ENCODE data around the gene SNX25. TPM values are rescaled to one million over a fixed set of nuclear protein-coding genes. Genes with fewer than 3 reads are reported as not detected.

SNX25 gene
- total RNA-seq, 1 donor from 2014 or later: 10.9 TPM

DNA sequence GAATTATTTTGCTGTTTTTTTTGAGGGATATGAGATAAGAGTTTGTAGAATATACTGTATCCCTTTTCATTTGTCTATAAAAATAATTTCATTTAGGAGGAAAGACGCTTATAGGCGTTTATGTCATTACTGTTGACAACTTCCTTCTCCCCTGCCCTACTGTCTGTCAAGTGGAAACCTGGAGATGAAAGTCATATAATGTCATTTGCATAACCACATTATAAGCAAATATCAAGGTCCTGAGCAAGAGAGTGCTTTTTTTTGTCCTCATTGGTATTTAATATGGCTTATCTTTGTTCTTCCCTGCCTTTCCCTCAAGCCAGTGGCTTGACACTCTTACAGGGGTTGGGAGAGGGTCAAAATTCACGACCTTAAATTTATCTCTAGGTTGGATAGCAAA, 130.5 kb downstream of the SNX25 start:
- Mint-ChIP-seq H3K27me3 (ENCODE audit: low read depth) (no peaks in the 10 kb centered on the region), H3K9me3 (peaks cover 21% of the 10 kb centered on the region), H3K36me3 (peaks cover 24% of the 10 kb centered on the region), H3K4me3 (no peak overlapping the region), H3K27ac (no peak overlapping the region), H3K4me1 (peaks cover 14% of the 10 kb centered on the region)
- no peak for DNase-seq (ENCODE audit: low spot score in 2 of 2, unreplicated experiment in 2 of 2)
- TF ChIP-seq, protein P1, sequence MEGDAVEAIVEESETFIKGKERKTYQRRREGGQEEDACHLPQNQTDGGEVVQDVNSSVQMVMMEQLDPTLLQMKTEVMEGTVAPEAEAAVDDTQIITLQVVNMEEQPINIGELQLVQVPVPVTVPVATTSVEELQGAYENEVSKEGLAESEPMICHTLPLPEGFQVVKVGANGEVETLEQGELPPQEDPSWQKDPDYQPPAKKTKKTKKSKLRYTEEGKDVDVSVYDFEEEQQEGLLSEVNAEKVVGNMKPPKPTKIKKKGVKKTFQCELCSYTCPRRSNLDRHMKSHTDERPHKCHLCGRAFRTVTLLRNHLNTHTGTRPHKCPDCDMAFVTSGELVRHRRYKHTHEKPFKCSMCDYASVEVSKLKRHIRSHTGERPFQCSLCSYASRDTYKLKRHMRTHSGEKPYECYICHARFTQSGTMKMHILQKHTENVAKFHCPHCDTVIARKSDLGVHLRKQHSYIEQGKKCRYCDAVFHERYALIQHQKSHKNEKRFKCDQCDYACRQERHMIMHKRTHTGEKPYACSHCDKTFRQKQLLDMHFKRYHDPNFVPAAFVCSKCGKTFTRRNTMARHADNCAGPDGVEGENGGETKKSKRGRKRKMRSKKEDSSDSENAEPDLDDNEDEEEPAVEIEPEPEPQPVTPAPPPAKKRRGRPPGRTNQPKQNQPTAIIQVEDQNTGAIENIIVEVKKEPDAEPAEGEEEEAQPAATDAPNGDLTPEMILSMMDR (IDR thresholded peaks at IDR 0.05; ENCODE audit: unreplicated experiment): no peak

DNA sequence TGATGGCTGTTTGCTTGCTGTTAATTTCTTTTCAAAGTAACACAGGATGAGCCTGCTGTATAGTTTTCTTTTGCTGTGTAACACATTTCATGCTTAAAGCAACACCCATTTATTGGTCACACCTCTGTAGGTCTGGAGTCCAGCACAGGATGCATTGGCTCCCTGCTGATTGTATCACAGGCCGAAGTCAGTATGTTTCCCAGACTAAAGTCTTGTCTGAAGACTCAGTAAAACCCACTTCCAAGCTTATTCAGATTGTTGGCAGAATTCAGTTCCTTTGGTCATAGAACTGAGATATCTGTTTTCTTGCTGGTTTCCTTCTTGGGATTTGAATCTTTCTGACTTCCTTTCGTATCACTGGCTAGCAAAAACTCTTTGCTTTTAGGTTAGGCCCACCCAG, 132.0 kb downstream of the SNX25 start:
- Mint-ChIP-seq H3K27ac (no peak overlapping the region), H3K27me3 (ENCODE audit: low read depth) (no peaks in the 10 kb centered on the region), H3K4me3 (no peak overlapping the region), H3K36me3 (peaks cover 22% of the 10 kb centered on the region), H3K9me3 (peaks cover 20% of the 10 kb centered on the region), H3K4me1 (peaks cover 16% of the 10 kb centered on the region)
- TF ChIP-seq, protein P1 (IDR thresholded peaks at IDR 0.05; ENCODE audit: unreplicated experiment): no peak
- DNase-seq (ENCODE audit: low spot score in 2 of 2, unreplicated experiment in 2 of 2): no peak

DNA sequence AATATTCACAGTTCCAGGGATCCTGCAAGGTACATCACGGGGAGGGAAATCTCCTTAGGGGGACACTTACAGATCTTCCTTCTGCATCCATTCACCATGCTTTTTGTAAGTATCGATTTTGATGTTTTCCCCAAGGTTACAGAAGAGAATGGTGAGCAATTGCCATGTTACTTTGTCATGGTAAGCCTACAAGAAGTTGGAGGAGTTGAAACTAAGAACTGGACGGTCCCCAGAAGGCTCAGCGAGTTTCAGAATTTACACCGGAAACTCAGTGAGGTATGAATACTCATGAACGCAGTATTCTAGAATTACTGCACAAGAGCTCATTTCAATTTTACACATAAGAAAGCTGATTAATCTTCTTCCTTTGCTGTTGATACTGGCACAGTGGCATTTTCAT, 132.4 kb downstream of the SNX25 start:
- Mint-ChIP-seq H3K36me3 (peaks cover 20% of the 10 kb centered on the region), H3K9me3 (peaks cover 16% of the 10 kb centered on the region), H3K27me3 (ENCODE audit: low read depth) (no peaks in the 10 kb centered on the region), H3K27ac (no peak overlapping the region), H3K4me3 (no peak overlapping the region), H3K4me1 (peaks cover 18% of the 10 kb centered on the region)
- no peak for DNase-seq (ENCODE audit: low spot score in 2 of 2, unreplicated experiment in 2 of 2)
- TF ChIP-seq, protein P1 (IDR thresholded peaks at IDR 0.05; ENCODE audit: unreplicated experiment): no peak

DNA sequence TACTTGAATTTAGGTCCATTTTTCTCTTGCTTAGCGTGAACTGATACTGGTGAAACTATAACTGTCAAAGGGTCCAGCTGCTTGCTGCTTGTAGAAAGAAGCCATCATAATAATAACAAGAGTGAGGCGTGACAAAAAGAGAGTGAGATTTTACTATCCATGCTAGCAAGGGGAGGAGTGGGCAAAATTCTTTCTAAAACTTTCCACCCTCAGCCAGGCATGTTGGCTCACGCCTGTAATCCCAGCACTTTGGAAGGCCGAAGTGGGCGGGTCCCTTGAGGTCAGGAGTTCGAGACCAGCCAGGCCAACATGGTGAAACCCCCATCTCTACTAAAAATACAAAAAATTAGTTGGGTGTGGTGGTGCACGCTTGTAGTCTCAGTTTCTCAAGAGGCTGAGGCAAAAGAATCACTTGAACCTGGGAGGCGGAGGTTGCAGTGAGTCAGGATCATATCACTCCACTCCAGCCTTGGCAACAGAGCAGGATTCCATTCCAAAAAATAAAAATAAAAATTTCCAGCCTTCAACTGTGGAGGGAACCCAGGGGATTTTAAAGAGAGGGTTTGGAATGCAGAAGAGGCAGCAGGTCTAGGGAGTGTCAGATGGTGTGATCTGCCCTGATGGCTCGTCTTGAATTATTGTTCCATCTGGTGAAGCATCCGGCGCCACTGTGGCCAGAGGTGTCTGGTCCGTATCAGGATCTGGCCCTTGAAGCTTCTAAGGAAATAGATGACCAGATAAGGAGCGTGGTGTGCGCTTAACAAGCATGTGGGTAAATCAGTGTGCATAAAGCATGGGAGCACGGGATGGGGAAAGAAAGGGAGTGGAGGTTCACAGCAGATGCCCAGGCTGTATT, 134.6 kb downstream of the SNX25 start:
- Mint-ChIP-seq H3K36me3 (peaks cover 26% of the 10 kb centered on the region), H3K9me3 (peaks cover 9% of the 10 kb centered on the region), H3K4me1 (peaks cover 27% of the 10 kb centered on the region), H3K27ac (peak overlapping the region; percentile 83), H3K27me3 (ENCODE audit: low read depth) (no peaks in the 10 kb centered on the region), H3K4me3 (no peak overlapping the region)
- TF ChIP-seq, protein P1 (IDR thresholded peaks at IDR 0.05; ENCODE audit: unreplicated experiment): no peak
- peak in 1 of 2 experiments; percentile 40 for DNase-seq (ENCODE audit: low spot score in 2 of 2, unreplicated experiment in 2 of 2)

DNA sequence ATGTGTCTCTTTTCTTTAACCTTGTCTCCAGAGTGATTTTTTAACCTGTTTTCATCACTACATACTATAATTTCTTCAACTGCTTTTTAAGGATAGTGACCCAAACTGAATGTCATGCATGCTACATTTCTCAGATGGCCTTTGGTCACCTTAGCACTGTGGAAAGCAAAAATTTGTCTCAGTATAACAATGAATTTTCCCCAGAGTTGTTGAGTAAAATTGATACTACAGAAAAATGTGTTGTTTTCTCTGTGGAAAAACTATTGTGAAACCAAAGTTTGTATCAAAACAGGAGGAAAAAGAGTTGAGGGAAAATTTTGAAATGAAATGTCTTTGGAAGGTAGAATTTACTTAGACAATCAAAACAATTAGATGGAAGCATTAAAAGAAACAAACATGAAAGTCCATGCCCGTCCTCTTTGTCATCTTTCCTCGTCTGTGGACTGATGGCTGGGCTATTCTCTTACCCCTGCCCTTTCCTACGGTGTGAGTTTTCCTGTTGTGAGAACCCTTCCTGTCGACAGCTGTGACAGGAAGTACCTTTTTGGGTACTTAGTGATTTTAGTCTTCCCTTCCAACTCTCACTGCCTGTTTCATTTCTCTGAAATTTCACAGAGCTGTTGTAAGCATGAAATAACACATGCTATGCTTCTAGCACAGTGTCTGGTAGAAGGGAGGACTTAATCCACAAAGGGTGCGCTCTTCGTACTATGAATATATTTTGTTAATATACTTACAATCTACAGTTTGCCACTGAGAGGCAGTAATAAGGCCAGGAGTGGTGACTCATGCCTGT, 135.5 kb downstream of the SNX25 start:
- H3K27me3 Mint-ChIP-seq (ENCODE audit: low read depth): no peaks in the 10 kb centered on the region
- H3K4me1 Mint-ChIP-seq: peaks cover 27% of the 10 kb centered on the region
- H3K9me3 Mint-ChIP-seq: peaks cover 4% of the 10 kb centered on the region
- peak overlapping the region; percentile 83 for H3K27ac Mint-ChIP-seq
- TF ChIP-seq, protein P1 (IDR thresholded peaks at IDR 0.05; ENCODE audit: unreplicated experiment): no peak
- H3K36me3 Mint-ChIP-seq: peaks cover 28% of the 10 kb centered on the region
- H3K4me3 Mint-ChIP-seq: no peak overlapping the region
- DNase-seq (ENCODE audit: low spot score in 2 of 2, unreplicated experiment in 2 of 2): no peak

All from mesothelial cell of epicardium (in vitro differentiated cells).